Testis (tissue), 3 donors: ENCODE results near the gene HLA-DMB. TPM values are rescaled to one million over a fixed set of nuclear protein-coding genes. Genes with fewer than 3 reads are reported as not detected.

ENCODE experiments used
- DNase-seq: peaks from one replicate; pipeline ENCODE4 v3.0.0-alpha.2; 2019
- H3K27ac ChIP-seq, 2 donors: fragments of 200-600 bp; sonication (generic); one replicate each; pipeline ENCODE4 v1.5.1; 2019
- H3K27me3 ChIP-seq: fragments of 200-600 bp; sonication (generic); one replicate; pipeline ENCODE4 v1.5.1; 2019
- H3K36me3 ChIP-seq: fragments of 200-600 bp; sonication (generic); one replicate; pipeline ENCODE4 v1.5.1; 2017; ENCODE audit warnings: low read depth; ENCODE audit errors: missing control alignments
- H3K4me1 ChIP-seq: fragments of 200-600 bp; sonication (generic); one replicate; pipeline ENCODE4 v1.5.1; 2019
- H3K4me3 ChIP-seq, 2 donors: fragments of 200-600 bp; sonication (generic); one replicate each; pipeline ENCODE4 v1.5.1; 2017 to 2019
- H3K9me3 ChIP-seq: fragments of 200-600 bp; sonication (generic); one replicate; pipeline ENCODE4 v1.5.1; 2017
- POLR2A ChIP-seq: fragments of 450-650 bp; IDR thresholded peaks from one replicate; pipeline ENCODE4 v1.6.1; 2017; ENCODE audit warnings: antibody characterized with exemption, mild to moderate bottlenecking, moderate library complexity
- WGBS, 2 donors: methylation state at CpG; one replicate each; pipeline ENCODE4 v1.1.5; 2018; 5-methylcytosine and 5-hydroxymethylcytosine counted together
- intact Hi-C: fragments of 100-400 bp; cut with DNase I; formaldehyde crosslinking; loops from one replicate; pipeline ENCODE4 v1.15.1; 2023; ENCODE audit warnings: low total_unique reads
- polyA plus RNA-seq: library from polyadenylated mRNA; stranded (reverse); fragments of 350-450 nt; fragmentation: Illumina TruSeq; extraction: RNeasy Lipid Tissue Mini Kit (QIAGEN cat#74804); gene quantifications from one replicate; pipeline ENCODE4 v1.2.3, GENCODE V29; 2014; ENCODE audit warnings: low read depth, low replicate concordance; ENCODE audit not compliant: insufficient read depth
- total RNA-seq, 2 donors: library from RNA; depleted of rRNA; stranded (reverse); fragments of >200 nt; gene quantifications; one replicate each; pipeline ENCODE4 v1.2.3, GENCODE V29; 2016
- TF ChIP-seq, protein P1 (sequence below), 3 experiments: fragments of 450-650 bp in 2 of 3; fragments of 200-600 bp in 1 of 3; sonication (generic) in 1 of 3; IDR thresholded peaks; one replicate each; pipeline ENCODE4 v1.5.1; 2016 to 2019; ENCODE audit warnings: antibody characterized with exemption in 3 of 3, mild to moderate bottlenecking in 2 of 3, moderate library complexity in 1 of 3

HLA-DMB gene
- total and polyA plus RNA-seq, 3 donors from 2014 or later = 4.9 to 46.1 (median 6.0) TPM

GRCh38 chr6:32905078-32905477 lies 35.8 kb downstream of the HLA-DMB start:
- TF ChIP-seq, protein P1, sequence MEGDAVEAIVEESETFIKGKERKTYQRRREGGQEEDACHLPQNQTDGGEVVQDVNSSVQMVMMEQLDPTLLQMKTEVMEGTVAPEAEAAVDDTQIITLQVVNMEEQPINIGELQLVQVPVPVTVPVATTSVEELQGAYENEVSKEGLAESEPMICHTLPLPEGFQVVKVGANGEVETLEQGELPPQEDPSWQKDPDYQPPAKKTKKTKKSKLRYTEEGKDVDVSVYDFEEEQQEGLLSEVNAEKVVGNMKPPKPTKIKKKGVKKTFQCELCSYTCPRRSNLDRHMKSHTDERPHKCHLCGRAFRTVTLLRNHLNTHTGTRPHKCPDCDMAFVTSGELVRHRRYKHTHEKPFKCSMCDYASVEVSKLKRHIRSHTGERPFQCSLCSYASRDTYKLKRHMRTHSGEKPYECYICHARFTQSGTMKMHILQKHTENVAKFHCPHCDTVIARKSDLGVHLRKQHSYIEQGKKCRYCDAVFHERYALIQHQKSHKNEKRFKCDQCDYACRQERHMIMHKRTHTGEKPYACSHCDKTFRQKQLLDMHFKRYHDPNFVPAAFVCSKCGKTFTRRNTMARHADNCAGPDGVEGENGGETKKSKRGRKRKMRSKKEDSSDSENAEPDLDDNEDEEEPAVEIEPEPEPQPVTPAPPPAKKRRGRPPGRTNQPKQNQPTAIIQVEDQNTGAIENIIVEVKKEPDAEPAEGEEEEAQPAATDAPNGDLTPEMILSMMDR (IDR thresholded peaks at IDR 0.05) = no peak
- TF ChIP-seq POLR2A = no peak
- WGBS, 2 donors = 54 to 58% methylated on average over 2 of the region's 2 CpGs
- Histone ChIP-seq H3K36me3 (no peaks in the 10 kb centered on the region), H3K27ac (no peak overlapping the region), H3K4me3 (no peak overlapping the region), H3K4me1 (no peaks in the 10 kb centered on the region), H3K9me3 (no peaks in the 10 kb centered on the region), H3K27me3 (no peaks in the 10 kb centered on the region)
- no peak for DNase-seq
- intact Hi-C loops = no loop called here

- no peak overlapping the region for H3K27ac ChIP-seq
- H3K9me3 ChIP-seq = no peaks in the 10 kb centered on the region
- intact Hi-C loops = no loop called here
- H3K4me3 ChIP-seq = no peak overlapping the region
- H3K27me3 ChIP-seq = no peaks in the 10 kb centered on the region
- TF ChIP-seq, protein P1 (IDR thresholded peaks at IDR 0.05) = no peak
- TF ChIP-seq POLR2A = no peak
- H3K4me1 ChIP-seq = no peaks in the 10 kb centered on the region
- H3K36me3 ChIP-seq = no peaks in the 10 kb centered on the region
- no peak for DNase-seq
Observed at GRCh38 chr6:32903952-32904351, 36.9 kb downstream of the HLA-DMB start.

- peak overlapping the region; percentile 80 to 92 for H3K4me3 ChIP-seq
- intact Hi-C loops = no loop called here
- H3K27me3 ChIP-seq = no peaks in the 10 kb centered on the region
Observed at GRCh38 chr6:32895006-32895345, 45.9 kb downstream of the HLA-DMB start.

GRCh38 chr6:32894085-32895005 lies 46.5 kb downstream of the HLA-DMB start:
- no peak for TF ChIP-seq POLR2A
- TF ChIP-seq, protein P1 (IDR thresholded peaks at IDR 0.05) = no peak
- H3K4me1 ChIP-seq = peaks cover 11% of the 10 kb centered on the region
- H3K27ac ChIP-seq = peak overlapping the region; percentile 91 to 94
- intact Hi-C loops = no loop called here
- no peaks in the 10 kb centered on the region for H3K36me3 ChIP-seq
- H3K27me3 ChIP-seq = no peaks in the 10 kb centered on the region
- peak; percentile 96 for DNase-seq
- peak overlapping the region; percentile 80 to 92 for H3K4me3 ChIP-seq
- H3K9me3 ChIP-seq = no peaks in the 10 kb centered on the region
- 0 to 1% methylated on average over 19 to 61 of the region's 61 CpGs for WGBS, 2 donors

More at GRCh38 chr6:32895006-32895345, 45.9 kb downstream of the HLA-DMB start:
- H3K9me3 ChIP-seq = no peaks in the 10 kb centered on the region
- WGBS, 2 donors = 0 to 1% methylated on average over 8 of the region's 8 CpGs
- H3K27ac ChIP-seq = peak overlapping the region; percentile 91 to 94
- TF ChIP-seq, protein P1 (IDR thresholded peaks at IDR 0.05) = no peak
- no peak for TF ChIP-seq POLR2A
- peaks cover 11% of the 10 kb centered on the region for H3K4me1 ChIP-seq
- no peaks in the 10 kb centered on the region for H3K36me3 ChIP-seq
- no peak for DNase-seq
